Erythroblast (primary cell): Measurements from ENCODE around the gene SLC44A3.

Experiments
- GATA1 ChIP-seq: IDR thresholded peaks from 2 replicates; pipeline ENCODE4 v1.6.1; 2011; ENCODE audit warnings: low read depth, mild to moderate bottlenecking, control low read depth, low read length, moderate library complexity
- POLR2A ChIP-seq: IDR thresholded peaks from 2 replicates; pipeline ENCODE4 v1.6.1; 2011; ENCODE audit warnings: mild to moderate bottlenecking, low read length

DNA sequence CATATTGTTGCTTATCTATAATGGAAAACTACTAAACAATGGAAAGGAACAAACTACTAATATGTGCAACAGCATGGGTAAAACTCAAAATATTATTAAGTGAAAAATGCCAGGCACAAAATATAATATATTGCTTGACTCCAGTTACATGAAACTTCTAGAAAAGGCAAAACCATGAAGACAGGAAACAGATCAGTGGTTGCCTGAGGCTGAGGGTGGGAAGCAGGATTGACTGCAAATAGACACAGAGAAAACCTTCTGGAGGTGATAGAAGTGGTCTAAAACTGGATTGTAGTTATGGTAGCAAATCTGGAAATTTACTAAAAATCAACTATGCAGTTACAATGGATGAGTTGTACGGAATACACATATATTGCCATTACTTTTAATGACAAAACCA lies 29.5 kb upstream of the SLC44A3 start:
- no peak for TF ChIP-seq POLR2A
- TF ChIP-seq GATA1: no peak
